Prostate gland (tissue), 2 donors: ENCODE results near the gene FCHO2. TPM values are rescaled to one million over a fixed set of nuclear protein-coding genes. Genes with fewer than 3 reads are reported as not detected.
A peak's percentile ranks its signal among the peaks of the same experiment; 100 is the strongest.
"Not testable (repeated sequence)": the region's sequence is repeated elsewhere in the genome, so short reads cannot be mapped to it uniquely, and the experiment has no call there.

Source experiments
- DNase-seq: peaks from one replicate; pipeline ENCODE4 v3.0.0-alpha.2; 2019; ENCODE audit warnings: low spot score
- H3K27ac ChIP-seq, 2 donors: fragments of 200-600 bp; sonication (generic); 2 replicates each; pipeline ENCODE4 v1.5.1; 2017 to 2019
- H3K27me3 ChIP-seq: fragments of 200-600 bp; sonication (generic); replicated peaks from 2 replicates; pipeline ENCODE4 v1.5.1; 2019; ENCODE audit not compliant: insufficient read depth
- H3K36me3 ChIP-seq, 2 donors: fragments of 200-600 bp; sonication (generic); 1 replicate in 1 of 2; 2 replicates in 1 of 2; pipeline versions ENCODE4 v1.5.1 to v1.8.1; 2017 to 2019
- H3K4me1 ChIP-seq: fragments of 200-600 bp; sonication (generic); replicated peaks from 2 replicates; pipeline ENCODE4 v1.5.1; 2019
- H3K4me3 ChIP-seq, 2 donors: fragments of 200-600 bp; sonication (generic); 2 replicates each; pipeline ENCODE4 v1.5.1; 2017 to 2019
- H3K9me3 ChIP-seq: fragments of 200-600 bp; sonication (generic); 2 replicates; pipeline ENCODE4 v1.5.1; 2017
- CTCF ChIP-seq, 4 experiments: fragments of 200-600 bp in 2 of 4; fragments of 450-650 bp in 2 of 4; sonication (generic) in 2 of 4; IDR thresholded peaks; 1 replicate in 3 of 4; 2 replicates in 1 of 4; pipeline ENCODE4 v1.5.1; 2016 to 2019; ENCODE audit warnings: antibody characterized with exemption in 4 of 4, mild to moderate bottlenecking in 2 of 4, moderate library complexity in 2 of 4
- POLR2A ChIP-seq: fragments of 450-650 bp; IDR thresholded peaks from one replicate; pipeline ENCODE4 v1.6.1; 2016; ENCODE audit warnings: antibody characterized with exemption, mild to moderate bottlenecking
- POLR2AphosphoS5 ChIP-seq: sonication (generic); formaldehyde crosslinking; IDR thresholded peaks from one replicate; pipeline ENCODE4 v1.6.1; 2017; ENCODE audit warnings: antibody characterized with exemption
- whole genome bisulfite sequencing: methylation state at CpG from one replicate; pipeline ENCODE4 v1.1.5; 2018; 5-methylcytosine and 5-hydroxymethylcytosine counted together
- intact Hi-C: fragments of 100-400 bp; cut with DNase I; formaldehyde crosslinking; loops from one replicate; pipeline ENCODE4 v1.14.2; 2022
- total RNA-seq, 2 donors: library from RNA; depleted of rRNA; stranded (reverse); fragments of >200 nt; gene quantifications; one replicate each; pipeline ENCODE4 v1.1.0, GENCODE V29; 2016

The FCHO2 gene
- total RNA-seq, 2 donors from 2014 or later: 18.8 to 24.6 TPM

- Histone ChIP-seq H3K27me3 (no peaks in the 10 kb centered on the region), H3K4me3 (peak overlapping the region; percentile 80 to 88), H3K27ac (peak overlapping the region; percentile 95 to 97), H3K9me3 (no peaks in the 10 kb centered on the region), H3K4me1 (no peaks in the 10 kb centered on the region), H3K36me3 (no peaks in the 10 kb centered on the region)
- intact Hi-C loops: loop anchor here (10.0 kb wide), 2 partner anchors 110 to 140 kb away; partner anchors contain the start of gene TNPO1
- DNase-seq: no peak
- WGBS: 6% methylated on average over 32 of the region's 33 CpGs
- TF ChIP-seq CTCF (IDR thresholded peaks at IDR 0.05) (no peak), POLR2AphosphoS5 (no peak), POLR2A (no peak)
Observed at GRCh38 chr5:72955143-72955767, 586 bp upstream of the FCHO2 start.

GRCh38 chr5:72956324-72957140, 691 bp downstream of the FCHO2 start:
- no peaks in the 10 kb centered on the region for H3K36me3 ChIP-seq
- no peak for TF ChIP-seq POLR2AphosphoS5
- peak; percentile 15 for TF ChIP-seq POLR2A
- TF ChIP-seq CTCF (IDR thresholded peaks at IDR 0.05): no peak
- intact Hi-C loops: loop anchor here (10.0 kb wide), 2 partner anchors 112 to 142 kb away; partner anchors contain the start of gene TNPO1
- peak; percentile 37 for DNase-seq
- H3K4me3 ChIP-seq: peak overlapping the region; percentile 80 to 88
- no peaks in the 10 kb centered on the region for H3K4me1 ChIP-seq
- no peaks in the 10 kb centered on the region for H3K9me3 ChIP-seq
- WGBS: 0% methylated on average over 27 of the region's 51 CpGs
- peak overlapping the region; percentile 95 to 97 for H3K27ac ChIP-seq
- no peaks in the 10 kb centered on the region for H3K27me3 ChIP-seq

- no peaks in the 10 kb centered on the region for H3K36me3 ChIP-seq
- no peaks in the 10 kb centered on the region for H3K27me3 ChIP-seq
- peak overlapping the region in 1 of 2 donors; percentile 88 for H3K4me3 ChIP-seq
- intact Hi-C loops: loop anchor here (10.0 kb wide), 2 partner anchors 113 to 143 kb away; partner anchors contain the start of gene TNPO1
- no peak for DNase-seq
- H3K4me1 ChIP-seq: no peaks in the 10 kb centered on the region
- H3K27ac ChIP-seq: peak overlapping the region; percentile 95 to 97
- no peak for TF ChIP-seq POLR2AphosphoS5
- no peak for TF ChIP-seq CTCF (IDR thresholded peaks at IDR 0.05)
- TF ChIP-seq POLR2A: no peak
- WGBS: 89% methylated on average over 1 of the region's 1 CpG
- no peaks in the 10 kb centered on the region for H3K9me3 ChIP-seq
Observed at GRCh38 chr5:72957337-72957736, 1.5 kb downstream of the FCHO2 start.

GRCh38 chr5:72959257-72959656, 3.4 kb downstream of the FCHO2 start:
- H3K9me3 ChIP-seq: no peaks in the 10 kb centered on the region
- TF ChIP-seq POLR2AphosphoS5 (no peak), POLR2A (no peak), CTCF (IDR thresholded peaks at IDR 0.05) (no peak)
- no peak overlapping the region for H3K27ac ChIP-seq
- no peaks in the 10 kb centered on the region for H3K4me1 ChIP-seq
- WGBS: 91% methylated on average over 1 of the region's 1 CpG
- H3K36me3 ChIP-seq: no peaks in the 10 kb centered on the region
- DNase-seq: no peak
- no peaks in the 10 kb centered on the region for H3K27me3 ChIP-seq
- intact Hi-C loops: loop anchor here (10.0 kb wide), 2 partner anchors 114 to 144 kb away; partner anchors contain the start of gene TNPO1
- H3K4me3 ChIP-seq: no peak overlapping the region

- H3K9me3 ChIP-seq, H3K4me3 ChIP-seq, intact Hi-C loops, H3K27me3 ChIP-seq, H3K36me3 ChIP-seq, H3K27ac ChIP-seq, H3K4me1 ChIP-seq, DNase-seq: not testable (repeated sequence)
- WGBS: 100% methylated on average over 1 of the region's 5 CpGs
Observed at GRCh38 chr5:72974481-72974880, 18.6 kb downstream of the FCHO2 start.

- WGBS: 65% methylated on average over 1 of the region's 1 CpG
- DNase-seq: not testable (repeated sequence)
Observed at GRCh38 chr5:72976810-72977209, 21.0 kb downstream of the FCHO2 start.

More at GRCh38 chr5:72976810-72977209, 21.0 kb downstream of the FCHO2 start:
- H3K4me3 ChIP-seq, H3K36me3 ChIP-seq, H3K4me1 ChIP-seq, H3K27me3 ChIP-seq, intact Hi-C loops, H3K9me3 ChIP-seq, H3K27ac ChIP-seq: not testable (repeated sequence)
